ENCODE data around the gene ACTL7B. TPM values are rescaled to one million over a fixed set of nuclear protein-coding genes. Genes with fewer than 3 reads are reported as not detected.

ACTL7B gene
- total RNA-seq, 1 experiment from 2014 or later, result not detected

DNA sequence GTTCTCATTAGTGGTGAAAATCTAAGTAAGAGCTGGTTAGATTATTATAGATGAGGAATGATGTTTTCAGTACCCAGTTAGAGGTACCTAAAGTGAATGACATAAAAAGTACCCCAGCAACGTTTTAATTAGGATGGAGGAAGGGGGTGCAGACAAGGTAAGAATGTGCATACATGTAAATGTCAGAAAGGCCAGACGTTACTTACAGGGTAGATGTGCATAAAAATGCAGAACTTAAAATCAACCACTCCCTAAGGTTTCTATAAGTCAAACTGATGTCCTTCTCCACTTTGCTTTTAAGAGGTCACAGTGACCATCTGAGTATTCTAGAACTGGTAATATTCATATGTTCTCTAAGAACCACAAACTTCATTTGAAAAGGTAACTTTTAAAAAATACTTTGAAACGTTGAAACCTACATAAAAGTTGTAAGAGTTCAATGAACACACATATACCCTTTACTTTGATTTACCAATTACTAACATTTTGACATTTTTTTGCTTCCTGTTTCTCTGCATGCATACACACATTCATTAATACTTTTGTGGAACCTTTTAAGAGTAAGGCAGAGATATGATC is 25.0 kb upstream of the ACTL7B start (continued):
- TF ChIP-seq, protein P1, sequence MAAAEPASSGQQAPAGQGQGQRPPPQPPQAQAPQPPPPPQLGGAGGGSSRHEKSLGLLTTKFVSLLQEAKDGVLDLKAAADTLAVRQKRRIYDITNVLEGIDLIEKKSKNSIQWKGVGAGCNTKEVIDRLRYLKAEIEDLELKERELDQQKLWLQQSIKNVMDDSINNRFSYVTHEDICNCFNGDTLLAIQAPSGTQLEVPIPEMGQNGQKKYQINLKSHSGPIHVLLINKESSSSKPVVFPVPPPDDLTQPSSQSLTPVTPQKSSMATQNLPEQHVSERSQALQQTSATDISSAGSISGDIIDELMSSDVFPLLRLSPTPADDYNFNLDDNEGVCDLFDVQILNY (CRISPR knock-in tag; IDR thresholded peaks at IDR 0.05), result no peak
- TF ChIP-seq, protein P2, sequence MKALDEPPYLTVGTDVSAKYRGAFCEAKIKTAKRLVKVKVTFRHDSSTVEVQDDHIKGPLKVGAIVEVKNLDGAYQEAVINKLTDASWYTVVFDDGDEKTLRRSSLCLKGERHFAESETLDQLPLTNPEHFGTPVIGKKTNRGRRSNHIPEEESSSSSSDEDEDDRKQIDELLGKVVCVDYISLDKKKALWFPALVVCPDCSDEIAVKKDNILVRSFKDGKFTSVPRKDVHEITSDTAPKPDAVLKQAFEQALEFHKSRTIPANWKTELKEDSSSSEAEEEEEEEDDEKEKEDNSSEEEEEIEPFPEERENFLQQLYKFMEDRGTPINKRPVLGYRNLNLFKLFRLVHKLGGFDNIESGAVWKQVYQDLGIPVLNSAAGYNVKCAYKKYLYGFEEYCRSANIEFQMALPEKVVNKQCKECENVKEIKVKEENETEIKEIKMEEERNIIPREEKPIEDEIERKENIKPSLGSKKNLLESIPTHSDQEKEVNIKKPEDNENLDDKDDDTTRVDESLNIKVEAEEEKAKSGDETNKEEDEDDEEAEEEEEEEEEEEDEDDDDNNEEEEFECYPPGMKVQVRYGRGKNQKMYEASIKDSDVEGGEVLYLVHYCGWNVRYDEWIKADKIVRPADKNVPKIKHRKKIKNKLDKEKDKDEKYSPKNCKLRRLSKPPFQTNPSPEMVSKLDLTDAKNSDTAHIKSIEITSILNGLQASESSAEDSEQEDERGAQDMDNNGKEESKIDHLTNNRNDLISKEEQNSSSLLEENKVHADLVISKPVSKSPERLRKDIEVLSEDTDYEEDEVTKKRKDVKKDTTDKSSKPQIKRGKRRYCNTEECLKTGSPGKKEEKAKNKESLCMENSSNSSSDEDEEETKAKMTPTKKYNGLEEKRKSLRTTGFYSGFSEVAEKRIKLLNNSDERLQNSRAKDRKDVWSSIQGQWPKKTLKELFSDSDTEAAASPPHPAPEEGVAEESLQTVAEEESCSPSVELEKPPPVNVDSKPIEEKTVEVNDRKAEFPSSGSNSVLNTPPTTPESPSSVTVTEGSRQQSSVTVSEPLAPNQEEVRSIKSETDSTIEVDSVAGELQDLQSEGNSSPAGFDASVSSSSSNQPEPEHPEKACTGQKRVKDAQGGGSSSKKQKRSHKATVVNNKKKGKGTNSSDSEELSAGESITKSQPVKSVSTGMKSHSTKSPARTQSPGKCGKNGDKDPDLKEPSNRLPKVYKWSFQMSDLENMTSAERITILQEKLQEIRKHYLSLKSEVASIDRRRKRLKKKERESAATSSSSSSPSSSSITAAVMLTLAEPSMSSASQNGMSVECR (CRISPR knock-in tag; IDR thresholded peaks at IDR 0.05; ENCODE audit: borderline replicate concordance), result no peak
- TF ChIP-seq, protein P3, sequence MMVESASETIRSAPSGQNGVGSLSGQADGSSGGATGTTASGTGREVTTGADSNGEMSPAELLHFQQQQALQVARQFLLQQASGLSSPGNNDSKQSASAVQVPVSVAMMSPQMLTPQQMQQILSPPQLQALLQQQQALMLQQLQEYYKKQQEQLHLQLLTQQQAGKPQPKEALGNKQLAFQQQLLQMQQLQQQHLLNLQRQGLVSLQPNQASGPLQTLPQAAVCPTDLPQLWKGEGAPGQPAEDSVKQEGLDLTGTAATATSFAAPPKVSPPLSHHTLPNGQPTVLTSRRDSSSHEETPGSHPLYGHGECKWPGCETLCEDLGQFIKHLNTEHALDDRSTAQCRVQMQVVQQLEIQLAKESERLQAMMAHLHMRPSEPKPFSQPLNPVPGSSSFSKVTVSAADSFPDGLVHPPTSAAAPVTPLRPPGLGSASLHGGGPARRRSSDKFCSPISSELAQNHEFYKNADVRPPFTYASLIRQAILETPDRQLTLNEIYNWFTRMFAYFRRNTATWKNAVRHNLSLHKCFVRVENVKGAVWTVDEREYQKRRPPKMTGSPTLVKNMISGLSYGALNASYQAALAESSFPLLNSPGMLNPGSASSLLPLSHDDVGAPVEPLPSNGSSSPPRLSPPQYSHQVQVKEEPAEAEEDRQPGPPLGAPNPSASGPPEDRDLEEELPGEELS (CRISPR knock-in tag; IDR thresholded peaks at IDR 0.05), result no peak
- TF ChIP-seq NR2C2 (CRISPR knock-in tag; IDR thresholded peaks at IDR 0.05), result no peak

DNA sequence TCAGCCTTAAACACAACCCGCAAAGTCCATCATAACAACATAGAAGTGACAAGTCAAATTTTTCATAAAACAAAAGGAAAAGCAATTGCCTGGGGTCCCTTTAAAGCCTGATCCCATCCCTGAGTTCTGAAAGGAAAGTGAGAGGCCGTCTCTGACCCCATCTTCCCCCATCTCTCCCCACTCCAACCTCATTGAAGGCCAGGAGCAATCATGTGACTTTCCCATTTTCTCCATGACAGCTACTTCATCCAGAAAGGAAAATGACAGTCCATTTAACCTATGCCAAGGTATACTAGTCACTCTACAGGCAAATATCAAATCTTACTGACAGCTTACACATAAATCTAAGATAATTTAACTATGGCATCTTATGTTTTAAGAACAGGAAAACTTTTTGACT is 21.7 kb upstream of the ACTL7B start:
- H3K27ac Mint-ChIP-seq, result no peak overlapping the region
- no peak for ATAC-seq
- H3K9me3 Mint-ChIP-seq, result no peaks in the 10 kb centered on the region
- CTCF ChIA-PET, result no interaction called here
- DNase-seq (ENCODE audit: low spot score), result no peak
- H3K4me1 Mint-ChIP-seq, result no peaks in the 10 kb centered on the region
- peaks cover 58% of the 10 kb centered on the region for H3K36me3 Mint-ChIP-seq
- no peaks in the 10 kb centered on the region for H3K27me3 Mint-ChIP-seq (ENCODE audit: low read depth)
- POLR2A ChIA-PET, result no interaction called here
- H3K4me3 Mint-ChIP-seq, result no peak overlapping the region
- TF ChIP-seq FOXP1 (CRISPR knock-in tag; IDR thresholded peaks at IDR 0.05; ENCODE audit: borderline replicate concordance), result no peak
- no peak for TF ChIP-seq TP53 (CRISPR knock-in tag; IDR thresholded peaks at IDR 0.05)
- no peak for TF ChIP-seq MXD4 (CRISPR knock-in tag; IDR thresholded peaks at IDR 0.05; ENCODE audit: borderline replicate concordance)
- TF ChIP-seq, protein P4, sequence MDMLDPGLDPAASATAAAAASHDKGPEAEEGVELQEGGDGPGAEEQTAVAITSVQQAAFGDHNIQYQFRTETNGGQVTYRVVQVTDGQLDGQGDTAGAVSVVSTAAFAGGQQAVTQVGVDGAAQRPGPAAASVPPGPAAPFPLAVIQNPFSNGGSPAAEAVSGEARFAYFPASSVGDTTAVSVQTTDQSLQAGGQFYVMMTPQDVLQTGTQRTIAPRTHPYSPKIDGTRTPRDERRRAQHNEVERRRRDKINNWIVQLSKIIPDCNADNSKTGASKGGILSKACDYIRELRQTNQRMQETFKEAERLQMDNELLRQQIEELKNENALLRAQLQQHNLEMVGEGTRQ (CRISPR knock-in tag; IDR thresholded peaks at IDR 0.05), result no peak
- no peak for TF ChIP-seq ESRRA (CRISPR knock-in tag; IDR thresholded peaks at IDR 0.05; ENCODE audit: borderline replicate concordance)
- no peak for TF ChIP-seq ELF4 (CRISPR knock-in tag; IDR thresholded peaks at IDR 0.05; ENCODE audit: low read depth)
- TF ChIP-seq, protein P5, sequence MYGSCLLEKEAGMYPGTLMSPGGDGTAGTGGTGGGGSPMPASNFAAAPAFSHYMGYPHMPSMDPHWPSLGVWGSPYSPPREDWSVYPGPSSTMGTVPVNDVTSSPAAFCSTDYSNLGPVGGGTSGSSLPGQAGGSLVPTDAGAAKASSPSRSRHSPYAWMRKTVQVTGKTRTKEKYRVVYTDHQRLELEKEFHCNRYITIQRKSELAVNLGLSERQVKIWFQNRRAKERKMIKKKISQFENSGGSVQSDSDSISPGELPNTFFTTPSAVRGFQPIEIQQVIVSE (CRISPR knock-in tag; IDR thresholded peaks at IDR 0.05; ENCODE audit: borderline replicate concordance), result no peak
- no peak for TF ChIP-seq ZNF263 (CRISPR knock-in tag; IDR thresholded peaks at IDR 0.05; ENCODE audit: low read depth)

DNA sequence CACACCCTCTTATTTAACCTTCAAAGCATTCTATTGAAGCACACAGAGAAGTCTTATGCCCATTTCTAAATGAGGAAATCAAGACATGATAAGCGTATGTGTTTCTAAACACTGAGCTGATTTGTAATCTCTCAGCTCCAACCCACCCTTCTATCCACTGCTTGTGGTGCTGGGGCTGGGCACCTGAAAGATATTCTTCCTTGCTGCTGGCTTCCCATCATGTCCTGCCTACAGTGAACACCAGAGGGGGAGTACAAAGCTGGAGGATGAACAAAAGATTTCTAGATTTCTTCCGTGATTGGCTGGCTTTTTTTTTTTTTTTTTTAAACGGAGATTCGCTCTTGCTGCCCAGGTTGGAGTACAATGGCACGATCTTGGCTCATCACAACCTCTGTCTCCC is 20.6 kb upstream of the ACTL7B start:
- no peaks in the 10 kb centered on the region for H3K27me3 Mint-ChIP-seq (ENCODE audit: low read depth)
- CTCF ChIA-PET, result interaction anchor here (1.1 kb wide), 1 partner anchor 1454 kb away, joined by 4 read pairs; no protein-coding TSS in a partner anchor
- no peak overlapping the region for H3K27ac Mint-ChIP-seq
- TF ChIP-seq, protein P6, sequence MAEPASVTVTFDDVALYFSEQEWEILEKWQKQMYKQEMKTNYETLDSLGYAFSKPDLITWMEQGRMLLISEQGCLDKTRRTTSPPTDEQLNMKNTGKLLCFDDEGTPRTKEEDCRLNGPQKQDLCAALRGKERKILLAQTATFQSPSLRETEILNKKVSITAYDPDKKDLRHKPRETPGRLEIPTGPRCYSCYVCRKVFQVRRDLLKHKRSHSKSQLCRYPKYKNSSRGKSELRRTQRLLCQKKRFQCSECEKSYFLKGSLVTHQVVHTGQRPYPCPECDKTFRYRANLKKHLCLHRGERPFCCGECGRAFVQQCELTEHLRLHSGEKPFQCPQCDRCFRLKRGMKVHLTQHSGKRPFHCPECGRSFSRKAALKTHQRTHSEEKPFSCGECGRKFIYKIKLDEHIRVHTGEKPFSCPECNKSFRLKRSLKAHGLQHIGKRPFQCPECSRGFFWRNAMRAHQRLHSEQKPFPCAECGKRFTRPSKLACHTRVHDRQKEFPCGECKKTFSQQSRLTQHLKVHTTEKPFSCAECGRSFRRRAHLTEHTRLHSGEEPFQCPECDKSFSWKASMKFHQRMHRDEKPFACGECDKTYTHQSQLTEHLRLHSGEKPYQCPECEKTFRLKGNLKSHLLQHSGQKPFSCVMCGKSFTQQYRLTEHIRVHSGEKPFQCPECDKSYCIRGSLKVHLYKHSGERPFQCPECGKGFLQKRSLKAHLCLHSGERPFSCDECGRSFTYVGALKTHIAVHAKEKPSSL (CRISPR knock-in tag; conservative IDR thresholded peaks at IDR 0.05), result no peak
- TF ChIP-seq HMGA2 (CRISPR knock-in tag; IDR thresholded peaks at IDR 0.05) (no peak), FOXJ3 (CRISPR knock-in tag; IDR thresholded peaks at IDR 0.05; ENCODE audit: borderline replicate concordance) (no peak), CREB1 (CRISPR knock-in tag; IDR thresholded peaks at IDR 0.05) (no peak), TEAD4 (CRISPR knock-in tag; IDR thresholded peaks at IDR 0.05) (no peak), SOX15 (CRISPR knock-in tag; IDR thresholded peaks at IDR 0.05) (no peak)
- TF ChIP-seq, protein P7, sequence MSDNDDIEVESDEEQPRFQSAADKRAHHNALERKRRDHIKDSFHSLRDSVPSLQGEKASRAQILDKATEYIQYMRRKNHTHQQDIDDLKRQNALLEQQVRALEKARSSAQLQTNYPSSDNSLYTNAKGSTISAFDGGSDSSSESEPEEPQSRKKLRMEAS (CRISPR knock-in tag; IDR thresholded peaks at IDR 0.05), result no peak
- TF ChIP-seq, protein P8, sequence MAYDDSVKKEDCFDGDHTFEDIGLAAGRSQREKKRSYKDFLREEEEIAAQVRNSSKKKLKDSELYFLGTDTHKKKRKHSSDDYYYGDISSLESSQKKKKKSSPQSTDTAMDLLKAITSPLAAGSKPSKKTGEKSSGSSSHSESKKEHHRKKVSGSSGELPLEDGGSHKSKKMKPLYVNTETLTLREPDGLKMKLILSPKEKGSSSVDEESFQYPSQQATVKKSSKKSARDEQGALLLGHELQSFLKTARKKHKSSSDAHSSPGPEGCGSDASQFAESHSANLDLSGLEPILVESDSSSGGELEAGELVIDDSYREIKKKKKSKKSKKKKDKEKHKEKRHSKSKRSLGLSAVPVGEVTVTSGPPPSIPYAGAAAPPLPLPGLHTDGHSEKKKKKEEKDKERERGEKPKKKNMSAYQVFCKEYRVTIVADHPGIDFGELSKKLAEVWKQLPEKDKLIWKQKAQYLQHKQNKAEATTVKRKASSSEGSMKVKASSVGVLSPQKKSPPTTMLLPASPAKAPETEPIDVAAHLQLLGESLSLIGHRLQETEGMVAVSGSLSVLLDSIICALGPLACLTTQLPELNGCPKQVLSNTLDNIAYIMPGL (CRISPR knock-in tag; IDR thresholded peaks at IDR 0.05), result no peak

More for the DNA sequence above, 20.6 kb upstream of the ACTL7B start:
- DNase-seq (ENCODE audit: low spot score) (no peak), ATAC-seq (no peak)
- H3K9me3 Mint-ChIP-seq, result no peaks in the 10 kb centered on the region
- H3K36me3 Mint-ChIP-seq, result peaks cover 58% of the 10 kb centered on the region
- H3K4me3 Mint-ChIP-seq, result no peak overlapping the region
- no peaks in the 10 kb centered on the region for H3K4me1 Mint-ChIP-seq
- POLR2A ChIA-PET, result no interaction called here
